H1 (cell line): Measurements from ENCODE around the gene CENPX. TPM values are rescaled to one million over a fixed set of nuclear protein-coding genes. Genes with fewer than 3 reads are reported as not detected.

Source experiments
- CTCF ChIA-PET: fragments of 300-600 bp; sonication (Branson Sonifier 250); formaldehyde crosslinking; loops from one replicate; lab custom pipeline; 2021; ENCODE audit not compliant: partially characterized antibody; lab: Charles Lee
- POLR2A ChIA-PET: fragments of 300-600 bp; sonication (Branson Sonifier 250); formaldehyde crosslinking; loops from one replicate; lab custom pipeline; 2021; ENCODE audit warnings: inconsistent platforms; ENCODE audit not compliant: partially characterized antibody; lab: Charles Lee
- DNase-seq, 2 experiments: peaks; one replicate each; pipeline versions ENCODE4 v3.0.0 to v3.0.0-alpha.2; 2010 to 2022; ENCODE audit warnings: low spot score in 2 of 2, low read depth in 1 of 2, mixed read lengths in 1 of 2
- FAIRE-seq: peaks from 2 replicates; lab custom pipeline; 2011; peaks lifted over from hg19 to GRCh38; lab: Jason Lieb, UNC
- H2AFZ ChIP-seq: 2 replicates; pipeline ENCODE4 v1.8.1; 2012; ENCODE audit warnings: low read length, inconsistent platforms
- H2AK5ac ChIP-seq: 2 replicates; pipeline ENCODE4 v1.6.1; 2013; ENCODE audit warnings: low read depth, low read length
- H2BK120ac ChIP-seq: replicated peaks from 2 replicates; pipeline ENCODE3; 2013; ENCODE audit warnings: low read depth, low read length, inconsistent platforms
- H2BK12ac ChIP-seq: 2 replicates; pipeline ENCODE4 v1.6.1; 2013; ENCODE audit warnings: low read depth, low read length
- H2BK15ac ChIP-seq: 2 replicates; pipeline ENCODE4 v1.6.1; 2013; ENCODE audit warnings: low read length
- H2BK20ac ChIP-seq: 2 replicates; pipeline ENCODE4 v1.6.1; 2013; ENCODE audit warnings: low read length
- H2BK5ac ChIP-seq: 2 replicates; pipeline ENCODE4 v1.6.1; 2013; ENCODE audit warnings: low read depth, low read length
- H3K14ac ChIP-seq: 2 replicates; pipeline ENCODE4 v1.6.1; 2013; ENCODE audit warnings: inconsistent platforms; ENCODE audit not compliant: insufficient read length
- H3K18ac ChIP-seq: 2 replicates; pipeline ENCODE4 v1.6.1; 2013; ENCODE audit warnings: low read length; ENCODE audit errors: extremely low read depth
- H3K23ac ChIP-seq: 2 replicates; pipeline ENCODE4 v1.6.1; 2013; ENCODE audit warnings: inconsistent platforms; ENCODE audit not compliant: insufficient read length
- H3K23me2 ChIP-seq: 2 replicates; pipeline ENCODE4 v1.6.1; 2013; ENCODE audit warnings: low read depth, low read length
- H3K27ac ChIP-seq: 2 replicates; pipeline ENCODE4 v1.6.1; 2011; ENCODE audit warnings: low read depth, low read length, inconsistent platforms
- H3K27me3 ChIP-seq, 4 experiments: replicated peaks in 1 of 4; 1 replicate in 1 of 4; 2 replicates in 3 of 4; pipeline versions ENCODE4 v1.6.1 to v1.8.1; 2011 to 2013; ENCODE audit warnings: low read length in 3 of 4, mild to moderate bottlenecking in 3 of 4, inconsistent platforms in 2 of 4, mixed read lengths in 2 of 4, moderate library complexity in 1 of 4; ENCODE audit not compliant: control insufficient read depth in 3 of 4, insufficient read depth in 3 of 4; ENCODE audit errors: extremely low read depth in 1 of 4
- H3K36me3 ChIP-seq, 4 experiments: 2 replicates each; pipeline versions ENCODE4 v1.6.1 to v1.8.1; 2011 to 2013; ENCODE audit warnings: mild to moderate bottlenecking in 4 of 4, low read length in 3 of 4, moderate library complexity in 2 of 4, control low read depth in 1 of 4, inconsistent platforms in 1 of 4; ENCODE audit not compliant: insufficient read depth in 4 of 4, control insufficient read depth in 2 of 4
- H3K4ac ChIP-seq: replicated peaks from 2 replicates; pipeline ENCODE3; 2013; ENCODE audit warnings: low read length, low read depth, mixed read lengths, inconsistent platforms; ENCODE audit not compliant: insufficient read length
- H3K4me1 ChIP-seq, 4 experiments: replicated peaks in 1 of 4; 1 replicate in 1 of 4; 2 replicates in 3 of 4; pipeline versions ENCODE4 v1.6.1 to v1.8.1; 2011 to 2013; ENCODE audit warnings: low read length in 3 of 4, inconsistent platforms in 2 of 4, mixed read lengths in 1 of 4; ENCODE audit not compliant: insufficient read depth in 4 of 4, control insufficient read depth in 3 of 4
- H3K4me2 ChIP-seq, 2 experiments: 2 replicates each; pipeline versions ENCODE4 v1.6.1 to v1.8.1; 2011 to 2013; ENCODE audit warnings: low read depth in 2 of 2, low read length in 2 of 2, control low read depth in 1 of 2, inconsistent platforms in 1 of 2, mild to moderate bottlenecking in 1 of 2; ENCODE audit not compliant: insufficient read depth in 1 of 2
- H3K4me3 ChIP-seq, 4 experiments: fragments of 200-600, 300-600 bp in 1 of 4; sonication (generic), shearing (Covaris generic), sonication (Bioruptor Twin) in 1 of 4; 2 replicates each; pipeline versions ENCODE4 v1.5.1 to v1.8.1; 2011 to 2016; ENCODE audit warnings: low read length in 4 of 4, low read depth in 3 of 4, control low read depth in 2 of 4, inconsistent platforms in 2 of 4, mild to moderate bottlenecking in 2 of 4, mixed read lengths in 1 of 4, moderate library complexity in 1 of 4; ENCODE audit not compliant: insufficient read depth in 2 of 4; ENCODE audit errors: extremely low read depth in 1 of 4
- H3K56ac ChIP-seq: replicated peaks from 2 replicates; pipeline ENCODE3; 2013; ENCODE audit warnings: low read depth, mild to moderate bottlenecking, mixed read lengths, low read length, inconsistent platforms; ENCODE audit not compliant: insufficient read length
- H3K79me1 ChIP-seq: 2 replicates; pipeline ENCODE4 v1.6.1; 2013; ENCODE audit warnings: low read depth, low read length, control low read depth
- H3K79me2 ChIP-seq, 2 experiments: 2 replicates each; pipeline versions ENCODE4 v1.6.1 to v1.8.1; 2012 to 2013; ENCODE audit warnings: low read length in 2 of 2, mild to moderate bottlenecking in 2 of 2, inconsistent platforms in 1 of 2; ENCODE audit not compliant: insufficient read depth in 2 of 2, control insufficient read depth in 1 of 2
- H3K9ac ChIP-seq, 4 experiments: replicated peaks in 1 of 4; 1 replicate in 1 of 4; 2 replicates in 3 of 4; pipeline versions ENCODE4 v1.6.1 to v1.8.1; 2011 to 2013; ENCODE audit warnings: low read depth in 3 of 4, low read length in 3 of 4, control low read depth in 2 of 4, mild to moderate bottlenecking in 2 of 4, moderate library complexity in 2 of 4, inconsistent platforms in 1 of 4; ENCODE audit errors: extremely low read depth in 1 of 4
- H3K9me3 ChIP-seq, 2 experiments: 2 replicates each; pipeline versions ENCODE4 v1.6.1 to v1.8.1; 2012 to 2013; ENCODE audit warnings: mild to moderate bottlenecking in 2 of 2, moderate library complexity in 2 of 2, control low read depth in 1 of 2, inconsistent platforms in 1 of 2, low read depth in 1 of 2, low read length in 1 of 2, mixed read lengths in 1 of 2; ENCODE audit not compliant: insufficient read depth in 2 of 2
- H4K20me1 ChIP-seq, 2 experiments: replicated peaks in 1 of 2; 2 replicates each; pipeline versions ENCODE3 to v1.8.1; 2011 to 2013; ENCODE audit warnings: inconsistent platforms in 2 of 2, low read length in 2 of 2, mild to moderate bottlenecking in 1 of 2; ENCODE audit not compliant: insufficient read depth in 2 of 2, control insufficient read depth in 1 of 2
- H4K5ac ChIP-seq: 2 replicates; pipeline ENCODE4 v1.6.1; 2013; ENCODE audit warnings: low read length, low read depth, mixed read lengths, inconsistent platforms; ENCODE audit not compliant: insufficient read length
- H4K8ac ChIP-seq: 2 replicates; pipeline ENCODE4 v1.8.0; 2013; ENCODE audit warnings: mild to moderate bottlenecking, moderate library complexity, low read length, inconsistent platforms; ENCODE audit not compliant: insufficient read depth; ENCODE audit errors: extremely low read depth
- H4K91ac ChIP-seq: replicated peaks from 2 replicates; pipeline ENCODE3; 2013; ENCODE audit warnings: low read length, mixed read lengths, inconsistent platforms; ENCODE audit not compliant: insufficient read length
- CREB1 ChIP-seq: IDR thresholded peaks from 2 replicates; pipeline ENCODE4 v1.6.1; 2012; ENCODE audit warnings: inconsistent platforms
- PHF8 ChIP-seq: fragments of 200-600 bp; sonication (generic); conservative IDR thresholded peaks from 2 replicates; pipeline ENCODE4 v1.7.1; 2012; ENCODE audit warnings: low read depth, mild to moderate bottlenecking, inconsistent platforms, low read length, moderate library complexity
- WGBS, 2 experiments: shearing (Covaris generic) in 1 of 2; methylation state at CpG; one replicate each; pipeline versions ENCODE4 v1.1.6 to v1.1.7; 2013 to 2015; ENCODE audit warnings: low lambda C conversion rate in 2 of 2, mixed read lengths in 2 of 2, inconsistent platforms in 1 of 2, low coverage in 1 of 2, missing lambda C conversion rate in 1 of 2; ENCODE audit not compliant: insufficient replicate concordance in 2 of 2, insufficient coverage in 1 of 2, insufficient read length in 1 of 2; ENCODE audit errors: extremely low coverage in 1 of 2, missing lambda C conversion rate in 1 of 2; 5-methylcytosine and 5-hydroxymethylcytosine counted together
- polyA plus RNA-seq, 7 experiments: library from polyadenylated mRNA; depleted of rRNA in 3 of 7; stranded (reverse) in 5 of 7; unstranded in 2 of 7; fragments of >200 nt in 5 of 7; fragments of 200-250 nt in 2 of 7; gene quantifications; 1 replicate in 5 of 7; 2 replicates in 1 of 7; 4 replicates in 1 of 7; pipeline versions ENCODE4 v1.2.1 to v1.2.3, GENCODE V29; 2011 to 2013; ENCODE audit warnings: missing spikeins in 2 of 7, mixed read lengths in 2 of 7
- total RNA-seq: library from RNA; stranded (reverse); fragmentation: NEBNext Ultra II Directional; extraction: Animal tissue kit (Norgen Biotek cat#: 25700); gene quantifications from 2 replicates; pipeline ENCODE4 v1.2.1, GENCODE V29; 2021

CENPX gene
- total and polyA plus RNA-seq, 2 of the 8 experiments (the other 6 are each of a cell fraction or from before 2014, with no cell fraction given), result 116 to 122 TPM

- Histone ChIP-seq H2BK12ac (no peak overlapping the region), H3K4ac (no peak overlapping the region), H3K36me3 (no peaks in the 10 kb centered on the region), H3K14ac (no peak overlapping the region), H3K9me3 (no peaks in the 10 kb centered on the region), H2BK5ac (no peak overlapping the region), H3K56ac (no peak overlapping the region), H2AK5ac (no peak overlapping the region), H3K27ac (no peak overlapping the region), H4K20me1 (peaks cover 0 to 10% of the 10 kb centered on the region in 2 experiments), H3K18ac (no peak overlapping the region), H2BK120ac (no peak overlapping the region), H4K91ac (no peak overlapping the region), H2BK20ac (no peak overlapping the region), H3K4me1 (peaks cover 0 to 10% (median 8%) of the 10 kb centered on the region in 4 experiments; a peak in 5 of 7 replicates), H4K8ac (no peak overlapping the region), H3K79me1 (peaks cover 3% of the 10 kb centered on the region; the same call in 1 of the 2 replicates), H3K23ac (no peak overlapping the region), H3K9ac (no peak overlapping the region), H3K27me3 (no peaks in the 10 kb centered on the region), H3K79me2 (no peaks in the 10 kb centered on the region), H4K5ac (no peak overlapping the region), H2BK15ac (no peak overlapping the region), H3K4me2 (no peak overlapping the region), H3K23me2 (no peaks in the 10 kb centered on the region), H2AFZ (no peak overlapping the region), H3K4me3 (no peak overlapping the region)
- POLR2A ChIA-PET, result interaction anchor here (1.7 kb wide), 1 partner anchor 15 kb away, joined by 4 read pairs; no protein-coding TSS in a partner anchor
- FAIRE-seq (no peak), DNase-seq (no peak)
- WGBS, 2 experiments, result 92% methylated on average over 7 of the region's 7 CpGs; no CpG with 5 or more reads in 1 of the 2 experiments
- TF ChIP-seq CREB1 (no peak), PHF8 (no peak)
- CTCF ChIA-PET, result interaction anchor here (0.7 to 1.7 kb wide), 4 partner anchors 9 to 36 kb away, joined by 3 to 8 read pairs (median 4); no protein-coding TSS in a partner anchor
Observed at GRCh38 chr17:81998212-81998611, 24.5 kb downstream of the CENPX start.
